Myocyte (in vitro differentiated cells): Measurements from ENCODE around the gene EPHA1. TPM values are rescaled to one million over a fixed set of nuclear protein-coding genes. Genes with fewer than 3 reads are reported as not detected.

Experiments
- DNase-seq: peaks from one replicate; pipeline ENCODE4 v3.0.0-alpha.2; 2012; ENCODE audit warnings: low read depth
- total RNA-seq: library from RNA; depleted of rRNA; stranded (reverse); fragments of >200 nt; gene quantifications from 2 replicates; pipeline ENCODE4 v1.2.3, GENCODE V29; 2014

Gene EPHA1
- total RNA-seq, 1 donor from 2014 or later: not detected

- no peak for DNase-seq
Measured at GRCh38 chr7:143375298-143376034, 33.2 kb downstream of the EPHA1 start.

GRCh38 chr7:143374561-143374960 lies 34.1 kb downstream of the EPHA1 start:
- no peak for DNase-seq

- no peak for DNase-seq
Measured at GRCh38 chr7:143373255-143373794, 35.3 kb downstream of the EPHA1 start.

GRCh38 chr7:143372070-143372469 lies 36.6 kb downstream of the EPHA1 start:
- DNase-seq: peak; percentile 79

- DNase-seq: no peak
Measured at GRCh38 chr7:143369678-143370651, 38.7 kb downstream of the EPHA1 start.

- no peak for DNase-seq
Measured at GRCh38 chr7:143368387-143368786, 40.3 kb downstream of the EPHA1 start.

- DNase-seq: peak; percentile 85
Measured at GRCh38 chr7:143367972-143368371, 40.7 kb downstream of the EPHA1 start.

- DNase-seq: no peak
Measured at GRCh38 chr7:143363016-143363937, 45.4 kb downstream of the EPHA1 start.

- DNase-seq: peak; percentile 21
Measured at GRCh38 chr7:143362131-143363015, 46.3 kb downstream of the EPHA1 start, which contains the start of gene FAM131B. Gene FAM131B (minus strand): TSS chr7:143362713. CDS start chr7:143362603, 110 bp downstream.

- DNase-seq: no peak
Measured at GRCh38 chr7:143361552-143362130, 47.0 kb downstream of the EPHA1 start.

- DNase-seq: no peak
Measured at GRCh38 chr7:143360788-143361551, 47.7 kb downstream of the EPHA1 start.

- DNase-seq: no peak
Measured at GRCh38 chr7:143359771-143360353, 48.8 kb downstream of the EPHA1 start.

- no peak for DNase-seq
Measured at GRCh38 chr7:143358626-143359025, 50.0 kb downstream of the EPHA1 start.

- DNase-seq: peak; percentile 22
Measured at GRCh38 chr7:143356414-143357050, 52.1 kb downstream of the EPHA1 start.

GRCh38 chr7:143355450-143356385 lies 52.9 kb downstream of the EPHA1 start:
- no peak for DNase-seq

GRCh38 chr7:143354965-143355364 lies 53.7 kb downstream of the EPHA1 start:
- no peak for DNase-seq
